ENCODE results near the gene EAF1. TPM values are rescaled to one million over a fixed set of nuclear protein-coding genes. Genes with fewer than 3 reads are reported as not detected.
"Not testable (repeated sequence)": the region's sequence is repeated elsewhere in the genome, so short reads cannot be mapped to it uniquely, and the experiment has no call there.

EAF1 gene
- total and polyA plus RNA-seq, 2 of the 8 experiments (the other 6 are each of a cell fraction or from before 2014, with no cell fraction given), result 13.9 to 26.8 TPM

DNA sequence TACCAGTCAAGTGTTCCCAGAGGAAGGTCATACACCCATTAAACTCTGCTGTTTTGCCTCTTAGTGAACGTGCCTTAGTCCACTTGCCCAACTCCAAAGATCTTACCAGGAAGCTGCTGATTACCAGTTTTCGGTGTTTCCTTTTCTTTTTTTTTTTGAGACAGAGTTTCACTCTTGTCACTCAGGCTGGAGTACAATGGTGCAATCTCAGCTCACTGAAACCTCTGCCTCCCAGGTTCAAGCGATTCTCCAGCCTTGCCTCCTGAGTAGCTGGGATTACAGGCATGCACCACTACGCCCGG, 40.8 kb upstream of the EAF1 start:
- H3K14ac ChIP-seq (ENCODE audit: insufficient read length); H2AK5ac ChIP-seq (ENCODE audit: low read depth, low read length); H3K4ac ChIP-seq (replicated peaks; ENCODE audit: insufficient read length, low read depth, low read length); H3K4me2 ChIP-seq (ENCODE audit: insufficient read depth in 1 of 2, low read depth in 2 of 2, low read length in 2 of 2); H4K91ac ChIP-seq (replicated peaks; ENCODE audit: insufficient read length, low read length); H2BK20ac ChIP-seq (ENCODE audit: low read length); H4K8ac ChIP-seq (ENCODE audit: extremely low read depth, insufficient read depth, low read length); H3K56ac ChIP-seq (replicated peaks; ENCODE audit: insufficient read length, low read depth, low read length); H2AFZ ChIP-seq (ENCODE audit: low read length); H4K20me1 ChIP-seq (replicated peaks in 1 of 2; ENCODE audit: control insufficient read depth in 1 of 2, insufficient read depth in 2 of 2, low read length in 2 of 2); H3K27ac ChIP-seq (ENCODE audit: low read depth, low read length); H2BK5ac ChIP-seq (ENCODE audit: low read depth, low read length); H2BK120ac ChIP-seq (replicated peaks; ENCODE audit: low read depth, low read length); H3K79me1 ChIP-seq (ENCODE audit: low read depth, low read length); H4K5ac ChIP-seq (ENCODE audit: insufficient read length, low read depth, low read length); H2BK15ac ChIP-seq (ENCODE audit: low read length); H3K9me3 ChIP-seq (ENCODE audit: insufficient read depth in 2 of 2, low read depth in 1 of 2, low read length in 1 of 2); H3K23ac ChIP-seq (ENCODE audit: insufficient read length); H3K4me3 ChIP-seq (ENCODE audit: extremely low read depth in 1 of 4, insufficient read depth in 2 of 4, low read depth in 3 of 4, low read length in 4 of 4); DNase-seq (ENCODE audit: low read depth in 1 of 2, low spot score in 2 of 2); H3K27me3 ChIP-seq (replicated peaks in 1 of 4; ENCODE audit: control insufficient read depth in 3 of 4, extremely low read depth in 1 of 4, insufficient read depth in 3 of 4, low read length in 3 of 4); H3K18ac ChIP-seq (ENCODE audit: extremely low read depth, low read length); FAIRE-seq; H3K4me1 ChIP-seq (replicated peaks in 1 of 4; ENCODE audit: control insufficient read depth in 3 of 4, insufficient read depth in 4 of 4, low read length in 3 of 4); H3K79me2 ChIP-seq (ENCODE audit: control insufficient read depth in 1 of 2, insufficient read depth in 2 of 2, low read length in 2 of 2); H3K36me3 ChIP-seq (ENCODE audit: control insufficient read depth in 2 of 4, insufficient read depth in 4 of 4, low read length in 3 of 4); H2BK12ac ChIP-seq (ENCODE audit: low read depth, low read length); H3K9ac ChIP-seq (replicated peaks in 1 of 4; ENCODE audit: extremely low read depth in 1 of 4, low read depth in 3 of 4, low read length in 3 of 4); POLR2A ChIA-PET (ENCODE audit: partially characterized antibody); H3K23me2 ChIP-seq (ENCODE audit: low read depth, low read length): not testable (repeated sequence)
- CTCF ChIA-PET (ENCODE audit: partially characterized antibody), result interaction anchor here (1.3 to 6.2 kb wide), 3 partner anchors 7 to 119 kb away, joined by 4 to 28 read pairs (median 11); no protein-coding TSS in a partner anchor
- WGBS, 2 experiments (ENCODE audit: extremely low coverage in 1 of 2, insufficient coverage in 1 of 2, insufficient read length in 1 of 2, insufficient replicate concordance in 2 of 2, low coverage in 1 of 2, low lambda C conversion rate in 2 of 2, missing lambda C conversion rate in 1 of 2), result 95% methylated on average over 5 of the region's 5 CpGs; no CpG with 5 or more reads in 1 of the 2 experiments

Measured in H1 (cell line).